ENCODE data around the gene GP1BA. TPM values are rescaled to one million over a fixed set of nuclear protein-coding genes. Genes with fewer than 3 reads are reported as not detected.
A peak's percentile ranks its signal among the peaks of the same experiment; 100 is the strongest.

GP1BA gene
- total RNA-seq, 1 experiment from 2014 or later, result not detected

DNA sequence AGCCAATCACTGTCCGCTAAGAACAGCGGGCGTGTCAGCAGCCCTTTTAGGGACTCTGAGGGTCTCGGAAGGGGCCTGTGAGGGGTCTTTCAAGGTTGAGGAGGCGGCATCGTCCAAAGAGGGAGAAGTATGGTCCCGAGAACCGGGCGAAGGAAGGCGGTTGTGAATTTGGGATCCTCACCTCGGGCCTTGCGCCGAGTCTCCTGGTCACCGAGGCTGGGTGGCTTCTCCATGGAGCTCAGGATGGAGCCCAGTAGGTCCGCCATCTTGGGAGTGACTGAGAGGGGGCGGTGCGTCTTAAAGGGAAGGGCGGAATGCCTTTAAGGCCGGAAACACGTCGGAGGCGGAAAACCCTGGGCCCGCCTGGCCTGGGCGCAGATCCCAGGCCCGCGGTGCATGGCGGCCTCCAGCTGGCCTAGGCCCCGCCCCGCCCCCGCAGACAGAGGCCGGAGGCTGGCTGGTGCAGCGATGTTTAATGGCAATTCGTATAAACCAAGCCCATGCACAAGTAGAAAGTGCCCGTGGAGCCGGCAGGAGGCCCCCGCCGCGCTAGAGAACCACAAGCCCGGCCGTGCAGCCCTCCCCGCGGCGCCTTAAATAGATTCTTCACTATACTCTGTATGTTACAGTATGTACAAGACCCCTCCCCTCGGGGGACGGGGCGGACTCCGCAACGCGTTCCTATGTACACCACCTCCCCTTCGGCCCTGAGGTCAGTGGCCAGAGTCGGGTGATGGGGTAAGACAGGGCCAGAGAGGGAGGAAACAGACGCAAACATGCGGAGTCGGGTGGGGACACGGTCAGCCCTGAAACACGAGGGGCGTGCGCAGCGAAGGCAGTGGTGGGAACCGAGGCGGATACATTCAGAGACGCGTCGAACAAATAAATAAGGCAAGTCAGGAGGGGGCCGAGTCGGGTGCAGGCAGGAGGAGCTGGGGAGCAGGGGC is 35.7 kb downstream of the GP1BA start, which contains the start of gene SPAG7 (continued):
- TF ChIP-seq, protein P1, sequence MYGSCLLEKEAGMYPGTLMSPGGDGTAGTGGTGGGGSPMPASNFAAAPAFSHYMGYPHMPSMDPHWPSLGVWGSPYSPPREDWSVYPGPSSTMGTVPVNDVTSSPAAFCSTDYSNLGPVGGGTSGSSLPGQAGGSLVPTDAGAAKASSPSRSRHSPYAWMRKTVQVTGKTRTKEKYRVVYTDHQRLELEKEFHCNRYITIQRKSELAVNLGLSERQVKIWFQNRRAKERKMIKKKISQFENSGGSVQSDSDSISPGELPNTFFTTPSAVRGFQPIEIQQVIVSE (CRISPR knock-in tag; IDR thresholded peaks at IDR 0.05; ENCODE audit: borderline replicate concordance), result no peak
- TF ChIP-seq, protein P2, sequence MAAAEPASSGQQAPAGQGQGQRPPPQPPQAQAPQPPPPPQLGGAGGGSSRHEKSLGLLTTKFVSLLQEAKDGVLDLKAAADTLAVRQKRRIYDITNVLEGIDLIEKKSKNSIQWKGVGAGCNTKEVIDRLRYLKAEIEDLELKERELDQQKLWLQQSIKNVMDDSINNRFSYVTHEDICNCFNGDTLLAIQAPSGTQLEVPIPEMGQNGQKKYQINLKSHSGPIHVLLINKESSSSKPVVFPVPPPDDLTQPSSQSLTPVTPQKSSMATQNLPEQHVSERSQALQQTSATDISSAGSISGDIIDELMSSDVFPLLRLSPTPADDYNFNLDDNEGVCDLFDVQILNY (CRISPR knock-in tag; IDR thresholded peaks at IDR 0.05), result peak; percentile 57; the same call in 1 of the 2 replicates
- TF ChIP-seq RELA (CRISPR knock-in tag; IDR thresholded peaks at IDR 0.05; ENCODE audit: borderline replicate concordance), result no peak
- no peak for TF ChIP-seq SMAD3 (CRISPR knock-in tag; IDR thresholded peaks at IDR 0.05; ENCODE audit: borderline replicate concordance)
- no peak for TF ChIP-seq AR (CRISPR knock-in tag; IDR thresholded peaks at IDR 0.05)
- no peak for TF ChIP-seq ZNF317 (CRISPR knock-in tag; IDR thresholded peaks at IDR 0.05; ENCODE audit: borderline replicate concordance, low read depth)
- no peak for TF ChIP-seq GTF2I (CRISPR knock-in tag; conservative IDR thresholded peaks at IDR 0.05)
- TF ChIP-seq HMGXB4 (CRISPR knock-in tag; IDR thresholded peaks at IDR 0.05), result peak; percentile 68
- no peak for TF ChIP-seq MLX (CRISPR knock-in tag; IDR thresholded peaks at IDR 0.05)
- no peak for TF ChIP-seq ATF3 (CRISPR knock-in tag; conservative IDR thresholded peaks at IDR 0.05)
- 0 out of 2 replicates have a peak, but pooled peaks have one; percentile 22 for TF ChIP-seq PREB (CRISPR knock-in tag; IDR thresholded peaks at IDR 0.05; ENCODE audit: borderline replicate concordance)
- no peak for TF ChIP-seq MXD4 (CRISPR knock-in tag; IDR thresholded peaks at IDR 0.05; ENCODE audit: borderline replicate concordance)
- 0 out of 2 replicates have a peak, but pooled peaks have one; percentile 28 for TF ChIP-seq NR2C2 (CRISPR knock-in tag; IDR thresholded peaks at IDR 0.05)
- TF ChIP-seq KAT7 (CRISPR knock-in tag; IDR thresholded peaks at IDR 0.05; ENCODE audit: borderline replicate concordance), result no peak
- TF ChIP-seq USF1 (CRISPR knock-in tag; IDR thresholded peaks at IDR 0.05), result no peak
- TF ChIP-seq, protein P3, sequence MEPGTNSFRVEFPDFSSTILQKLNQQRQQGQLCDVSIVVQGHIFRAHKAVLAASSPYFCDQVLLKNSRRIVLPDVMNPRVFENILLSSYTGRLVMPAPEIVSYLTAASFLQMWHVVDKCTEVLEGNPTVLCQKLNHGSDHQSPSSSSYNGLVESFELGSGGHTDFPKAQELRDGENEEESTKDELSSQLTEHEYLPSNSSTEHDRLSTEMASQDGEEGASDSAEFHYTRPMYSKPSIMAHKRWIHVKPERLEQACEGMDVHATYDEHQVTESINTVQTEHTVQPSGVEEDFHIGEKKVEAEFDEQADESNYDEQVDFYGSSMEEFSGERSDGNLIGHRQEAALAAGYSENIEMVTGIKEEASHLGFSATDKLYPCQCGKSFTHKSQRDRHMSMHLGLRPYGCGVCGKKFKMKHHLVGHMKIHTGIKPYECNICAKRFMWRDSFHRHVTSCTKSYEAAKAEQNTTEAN (CRISPR knock-in tag; IDR thresholded peaks at IDR 0.05), result no peak
- TF ChIP-seq, protein P4, sequence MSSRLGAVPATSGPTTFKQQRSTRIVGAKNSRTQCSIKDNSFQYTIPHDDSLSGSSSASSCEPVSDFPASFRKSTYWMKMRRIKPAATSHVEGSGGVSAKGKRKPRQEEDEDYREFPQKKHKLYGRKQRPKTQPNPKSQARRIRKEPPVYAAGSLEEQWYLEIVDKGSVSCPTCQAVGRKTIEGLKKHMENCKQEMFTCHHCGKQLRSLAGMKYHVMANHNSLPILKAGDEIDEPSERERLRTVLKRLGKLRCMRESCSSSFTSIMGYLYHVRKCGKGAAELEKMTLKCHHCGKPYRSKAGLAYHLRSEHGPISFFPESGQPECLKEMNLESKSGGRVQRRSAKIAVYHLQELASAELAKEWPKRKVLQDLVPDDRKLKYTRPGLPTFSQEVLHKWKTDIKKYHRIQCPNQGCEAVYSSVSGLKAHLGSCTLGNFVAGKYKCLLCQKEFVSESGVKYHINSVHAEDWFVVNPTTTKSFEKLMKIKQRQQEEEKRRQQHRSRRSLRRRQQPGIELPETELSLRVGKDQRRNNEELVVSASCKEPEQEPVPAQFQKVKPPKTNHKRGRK (CRISPR knock-in tag; IDR thresholded peaks at IDR 0.05; ENCODE audit: borderline replicate concordance), result no peak
- TF ChIP-seq NR3C1 (CRISPR knock-in tag; conservative IDR thresholded peaks at IDR 0.05; ENCODE audit: low read depth), result no peak
- no peak; the same call in 1 of the 2 replicates for TF ChIP-seq SP1 (CRISPR knock-in tag; conservative IDR thresholded peaks at IDR 0.05)
- no peak for TF ChIP-seq ZNF671 (CRISPR knock-in tag; IDR thresholded peaks at IDR 0.05)
- TF ChIP-seq ESRRA (CRISPR knock-in tag; IDR thresholded peaks at IDR 0.05; ENCODE audit: borderline replicate concordance), result no peak
- no peak for TF ChIP-seq ZNF138 (CRISPR knock-in tag; conservative IDR thresholded peaks at IDR 0.05)
- TF ChIP-seq PRRX2 (CRISPR knock-in tag; IDR thresholded peaks at IDR 0.05), result no peak
- TF ChIP-seq TCF7 (CRISPR knock-in tag; IDR thresholded peaks at IDR 0.05; ENCODE audit: low read depth), result no peak
- no peak for TF ChIP-seq SMAD4 (CRISPR knock-in tag; IDR thresholded peaks at IDR 0.05)
